Measurements from ENCODE around the gene CCDC150. TPM values are rescaled to one million over a fixed set of nuclear protein-coding genes. Genes with fewer than 3 reads are reported as not detected.
"Not testable (repeated sequence)": the region's sequence is repeated elsewhere in the genome, so short reads cannot be mapped to it uniquely, and the experiment has no call there.

The CCDC150 gene
- total RNA-seq, 1 donor from 2014 or later, result 6.2 TPM

GRCh38 chr2:196635156-196635555 is 4.4 kb upstream of the CCDC150 start:
- no peak for DNase-seq (ENCODE audit: low read depth in 2 of 2)

- no peak for DNase-seq (ENCODE audit: low read depth in 2 of 2)
Measured at GRCh38 chr2:196638765-196639164, 750 bp upstream of the CCDC150 start.

- no peak for DNase-seq (ENCODE audit: low read depth in 2 of 2)
Measured at GRCh38 chr2:196640031-196640548, 575 bp downstream of the CCDC150 start.

GRCh38 chr2:196649202-196649601 is 9.7 kb downstream of the CCDC150 start:
- no peak for DNase-seq (ENCODE audit: low read depth in 2 of 2)

- no peak for DNase-seq (ENCODE audit: low read depth in 2 of 2)
Measured at GRCh38 chr2:196651387-196652094, 12.0 kb downstream of the CCDC150 start.

- no peak for DNase-seq (ENCODE audit: low read depth in 2 of 2)
Measured at GRCh38 chr2:196652869-196653268, 13.4 kb downstream of the CCDC150 start.

- DNase-seq (ENCODE audit: low read depth in 2 of 2), result no peak
Measured at GRCh38 chr2:196653843-196654242, 14.3 kb downstream of the CCDC150 start.

GRCh38 chr2:196655761-196656160 is 16.2 kb downstream of the CCDC150 start:
- no peak for DNase-seq (ENCODE audit: low read depth in 2 of 2)

- no peak for DNase-seq (ENCODE audit: low read depth in 2 of 2)
Measured at GRCh38 chr2:196657333-196657732, 17.8 kb downstream of the CCDC150 start.

GRCh38 chr2:196659844-196660243 is 20.3 kb downstream of the CCDC150 start:
- no peak for DNase-seq (ENCODE audit: low read depth in 2 of 2)

GRCh38 chr2:196660244-196660643 is 20.7 kb downstream of the CCDC150 start:
- peak; percentile 62 to 65 for DNase-seq (ENCODE audit: low read depth in 2 of 2)

- DNase-seq (ENCODE audit: low read depth in 2 of 2), result no peak
Measured at GRCh38 chr2:196670342-196670741, 30.8 kb downstream of the CCDC150 start.

- DNase-seq (ENCODE audit: low read depth in 2 of 2), result no peak
Measured at GRCh38 chr2:196675963-196676362, 36.4 kb downstream of the CCDC150 start.

GRCh38 chr2:196677404-196677803 is 37.9 kb downstream of the CCDC150 start:
- DNase-seq (ENCODE audit: low read depth in 2 of 2), result peak; percentile 30 to 49

GRCh38 chr2:196679368-196679767 is 39.9 kb downstream of the CCDC150 start:
- no peak for DNase-seq (ENCODE audit: low read depth in 2 of 2)

GRCh38 chr2:196681510-196681909 is 42.0 kb downstream of the CCDC150 start:
- DNase-seq (ENCODE audit: low read depth in 2 of 2), result no peak

GRCh38 chr2:196685792-196686191 is 46.3 kb downstream of the CCDC150 start:
- no peak for DNase-seq (ENCODE audit: low read depth in 2 of 2)

- DNase-seq (ENCODE audit: low read depth in 2 of 2), result not testable (repeated sequence)
Measured at GRCh38 chr2:196686737-196687136, 47.2 kb downstream of the CCDC150 start.

- peak; percentile 1 to 59 for DNase-seq (ENCODE audit: low read depth in 2 of 2)
Measured at GRCh38 chr2:196696423-196697079, 57.0 kb downstream of the CCDC150 start.

GRCh38 chr2:196697825-196698224 is 58.3 kb downstream of the CCDC150 start:
- DNase-seq (ENCODE audit: low read depth in 2 of 2), result no peak

GRCh38 chr2:196702641-196703040 is 63.1 kb downstream of the CCDC150 start:
- DNase-seq (ENCODE audit: low read depth in 2 of 2), result no peak

- no peak for DNase-seq (ENCODE audit: low read depth in 2 of 2)
Measured at GRCh38 chr2:196703695-196704094, 64.2 kb downstream of the CCDC150 start.

GRCh38 chr2:196710056-196710455 is 70.5 kb downstream of the CCDC150 start:
- not testable (repeated sequence) for DNase-seq (ENCODE audit: low read depth in 2 of 2)
